CD4-positive, alpha-beta T cell treated with Interleukin-2 at 100 ng/mL for 4 hours (primary cell): ENCODE measurements around the gene DSCAM.
"Not testable (repeated sequence)": the region's sequence is repeated elsewhere in the genome, so short reads cannot be mapped to it uniquely, and the experiment has no call there.

Experiments used
- DNase-seq: peaks from one replicate; pipeline ENCODE4 v3.0.0-alpha.2; 2020; ENCODE audit warnings: low spot score

Gene DSCAM

GRCh38 chr21:40453183-40453582 lies 393.8 kb downstream of the DSCAM start:
- no peak for DNase-seq

- DNase-seq, result no peak
These were observed 394.4 kb downstream of the DSCAM start for GRCh38 chr21:40452548-40452947.

GRCh38 chr21:40447016-40447415 lies 399.9 kb downstream of the DSCAM start:
- DNase-seq, result no peak

- no peak for DNase-seq
These were observed 401.5 kb downstream of the DSCAM start for GRCh38 chr21:40445349-40445921.

GRCh38 chr21:40439581-40439980 lies 407.4 kb downstream of the DSCAM start:
- not testable (repeated sequence) for DNase-seq

GRCh38 chr21:40438616-40439015 lies 408.3 kb downstream of the DSCAM start:
- no peak for DNase-seq

GRCh38 chr21:40436261-40436660 lies 410.7 kb downstream of the DSCAM start:
- DNase-seq, result no peak

GRCh38 chr21:40433538-40433937 lies 413.4 kb downstream of the DSCAM start:
- no peak for DNase-seq

- no peak for DNase-seq
These were observed 421.0 kb downstream of the DSCAM start for GRCh38 chr21:40425981-40426380.

- no peak for DNase-seq
These were observed 423.9 kb downstream of the DSCAM start for GRCh38 chr21:40422896-40423635.

- no peak for DNase-seq
These were observed 425.8 kb downstream of the DSCAM start for GRCh38 chr21:40421121-40421520.

- DNase-seq, result no peak
These were observed 430.4 kb downstream of the DSCAM start for GRCh38 chr21:40416572-40416971.

GRCh38 chr21:40408561-40408960 lies 438.4 kb downstream of the DSCAM start:
- no peak for DNase-seq

- no peak for DNase-seq
These were observed 442.6 kb downstream of the DSCAM start for GRCh38 chr21:40404396-40404800.

- DNase-seq, result no peak
These were observed 443.9 kb downstream of the DSCAM start for GRCh38 chr21:40402884-40403582.

- no peak for DNase-seq
These were observed 451.2 kb downstream of the DSCAM start for GRCh38 chr21:40395732-40396131.

GRCh38 chr21:40393066-40393465 lies 453.9 kb downstream of the DSCAM start:
- DNase-seq, result no peak

GRCh38 chr21:40388046-40388445 lies 458.9 kb downstream of the DSCAM start:
- DNase-seq, result no peak

- no peak for DNase-seq
These were observed 459.8 kb downstream of the DSCAM start for GRCh38 chr21:40386981-40387747.

GRCh38 chr21:40386294-40386911 lies 460.6 kb downstream of the DSCAM start:
- DNase-seq, result no peak

GRCh38 chr21:40385883-40386282 lies 461.1 kb downstream of the DSCAM start:
- no peak for DNase-seq

- DNase-seq, result no peak
These were observed 463.0 kb downstream of the DSCAM start for GRCh38 chr21:40383951-40384350.
